NB4 (cell line): ENCODE measurements around the gene RNF13.

ENCODE experiments used
- CTCF ChIP-seq: IDR thresholded peaks from one replicate; pipeline ENCODE4 v1.5.1; 2012; ENCODE audit warnings: low read depth, low read length
- MAX ChIP-seq: IDR thresholded peaks from 2 replicates; pipeline ENCODE4 v1.6.1; 2011; ENCODE audit warnings: low read depth, low read length
- POLR2A ChIP-seq: IDR thresholded peaks from 2 replicates; pipeline ENCODE4 v1.6.1; 2011; ENCODE audit warnings: mild to moderate bottlenecking; ENCODE audit not compliant: insufficient read length; ENCODE audit errors: extremely low read depth

- TF ChIP-seq CTCF (no peak), POLR2A (no peak), MAX (no peak)
Measured at GRCh38 chr3:149895769-149896168, 82.8 kb downstream of the RNF13 start.
